ENCODE data around the gene ZNF692.

Gene ZNF692

DNA sequence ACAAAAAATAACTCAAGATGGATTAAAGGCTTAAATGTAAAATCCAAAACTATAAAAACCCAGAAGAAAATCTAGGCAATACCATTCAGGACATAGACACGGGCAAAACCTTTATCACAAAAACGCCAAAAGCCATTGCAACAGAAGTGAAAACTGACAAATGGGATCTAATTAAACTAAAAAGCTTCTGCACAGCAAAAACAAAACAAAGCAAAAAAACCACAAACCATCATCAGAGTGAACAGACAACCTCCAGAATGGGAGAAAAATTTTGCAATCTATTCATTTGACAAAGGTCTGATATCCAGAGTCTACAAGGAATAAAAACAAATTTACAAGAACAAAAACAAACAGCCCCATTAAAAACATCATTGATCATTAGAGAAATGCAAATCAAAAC is 42.7 kb upstream of the ZNF692 start:
- no peak for DNase-seq (ENCODE audit: low read depth)
- TF ChIP-seq, protein P1, sequence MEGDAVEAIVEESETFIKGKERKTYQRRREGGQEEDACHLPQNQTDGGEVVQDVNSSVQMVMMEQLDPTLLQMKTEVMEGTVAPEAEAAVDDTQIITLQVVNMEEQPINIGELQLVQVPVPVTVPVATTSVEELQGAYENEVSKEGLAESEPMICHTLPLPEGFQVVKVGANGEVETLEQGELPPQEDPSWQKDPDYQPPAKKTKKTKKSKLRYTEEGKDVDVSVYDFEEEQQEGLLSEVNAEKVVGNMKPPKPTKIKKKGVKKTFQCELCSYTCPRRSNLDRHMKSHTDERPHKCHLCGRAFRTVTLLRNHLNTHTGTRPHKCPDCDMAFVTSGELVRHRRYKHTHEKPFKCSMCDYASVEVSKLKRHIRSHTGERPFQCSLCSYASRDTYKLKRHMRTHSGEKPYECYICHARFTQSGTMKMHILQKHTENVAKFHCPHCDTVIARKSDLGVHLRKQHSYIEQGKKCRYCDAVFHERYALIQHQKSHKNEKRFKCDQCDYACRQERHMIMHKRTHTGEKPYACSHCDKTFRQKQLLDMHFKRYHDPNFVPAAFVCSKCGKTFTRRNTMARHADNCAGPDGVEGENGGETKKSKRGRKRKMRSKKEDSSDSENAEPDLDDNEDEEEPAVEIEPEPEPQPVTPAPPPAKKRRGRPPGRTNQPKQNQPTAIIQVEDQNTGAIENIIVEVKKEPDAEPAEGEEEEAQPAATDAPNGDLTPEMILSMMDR (conservative IDR thresholded peaks at IDR 0.05; ENCODE audit: low read length), result no peak
- no peak overlapping the region for H3K4me3 ChIP-seq (ENCODE audit: low read length)

DNA sequence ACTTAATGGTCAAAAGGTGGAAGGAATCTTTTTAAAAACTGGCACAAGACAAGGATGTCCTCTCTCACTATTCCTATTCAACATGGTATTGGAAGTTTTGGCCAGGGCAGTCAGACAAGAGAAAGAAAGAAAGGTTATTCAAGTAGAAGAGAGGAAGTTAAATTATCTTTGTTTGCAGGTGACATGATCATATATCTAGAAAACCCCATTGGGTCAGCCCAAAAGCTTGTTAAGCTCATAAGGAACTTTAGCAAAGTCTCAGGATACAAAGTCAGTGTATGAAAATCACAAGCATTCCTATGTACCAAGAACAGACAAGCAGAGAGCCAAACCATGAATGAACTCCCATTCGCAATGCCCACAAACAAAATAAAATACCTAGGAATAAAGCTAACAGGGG is 41.8 kb upstream of the ZNF692 start:
- TF ChIP-seq, protein P1 (conservative IDR thresholded peaks at IDR 0.05; ENCODE audit: low read length), result no peak
- DNase-seq (ENCODE audit: low read depth), result no peak
- no peak overlapping the region for H3K4me3 ChIP-seq (ENCODE audit: low read length)

DNA sequence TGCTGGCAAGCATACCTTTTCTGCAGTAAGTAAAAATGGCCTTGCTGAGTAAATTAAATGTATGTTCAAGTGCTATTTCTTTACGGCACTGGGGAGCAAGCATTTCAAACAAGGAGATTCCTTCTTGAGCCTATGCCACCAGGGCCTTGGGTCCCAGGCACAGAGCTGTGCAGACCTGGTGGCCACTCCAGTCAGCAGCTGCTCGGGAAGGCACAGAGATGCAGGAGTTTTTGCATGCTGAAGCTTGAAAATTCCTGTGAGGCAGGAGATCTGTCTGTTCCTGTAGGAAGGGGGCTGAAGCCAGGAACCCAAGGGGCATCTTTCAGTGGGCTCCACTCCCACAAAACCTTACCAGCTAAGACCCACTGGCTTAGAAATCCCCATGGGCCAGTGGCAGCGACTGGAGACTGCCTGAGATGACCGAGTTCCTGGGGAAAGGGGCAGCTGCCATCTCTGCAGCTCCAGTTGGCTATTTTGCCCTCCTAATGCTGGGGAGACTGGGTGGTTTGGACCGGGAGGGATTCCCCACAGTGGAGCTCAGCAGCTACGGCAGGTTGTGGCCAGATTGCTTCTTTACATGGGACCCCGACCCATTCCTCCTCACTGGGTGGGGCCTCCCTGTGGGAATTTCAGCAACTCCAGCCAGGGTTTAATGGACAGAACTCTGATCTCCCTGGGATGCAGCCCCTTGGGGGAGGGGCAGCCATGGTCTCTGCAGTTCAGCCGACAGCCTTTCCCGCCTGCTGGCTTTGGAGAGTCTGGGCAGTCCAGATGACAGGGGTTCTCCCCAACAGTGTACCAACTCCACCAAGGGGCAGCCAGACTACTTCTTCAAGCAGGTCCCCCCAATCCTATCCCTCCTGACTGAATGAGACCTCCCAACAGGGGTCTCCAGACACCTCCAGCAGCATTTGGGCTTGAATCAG is 38.8 kb upstream of the ZNF692 start:
- TF ChIP-seq, protein P1 (conservative IDR thresholded peaks at IDR 0.05; ENCODE audit: low read length), result no peak
- no peak overlapping the region for H3K4me3 ChIP-seq (ENCODE audit: low read length)
- no peak for DNase-seq (ENCODE audit: low read depth)

DNA sequence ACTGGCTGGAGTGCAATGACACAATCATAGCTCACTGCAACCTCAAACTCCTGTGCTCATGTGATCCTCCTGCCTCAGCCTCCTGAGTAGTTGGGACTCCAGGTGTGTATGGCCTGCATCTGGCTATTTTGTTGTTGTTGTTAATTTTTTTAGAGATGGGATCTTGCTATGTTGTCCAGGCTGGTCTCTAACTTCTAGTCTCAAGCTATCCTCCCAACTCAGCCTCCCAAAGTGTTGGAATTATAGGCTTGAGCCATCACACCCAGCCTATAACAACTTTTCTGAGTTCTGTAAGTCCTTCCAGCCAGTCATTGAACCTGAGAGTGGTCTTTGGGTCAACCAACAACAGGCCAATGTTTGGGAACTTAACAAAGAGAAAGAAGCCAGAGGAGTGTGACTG is 36.0 kb upstream of the ZNF692 start:
- DNase-seq (ENCODE audit: low read depth), result no peak
- TF ChIP-seq, protein P1 (conservative IDR thresholded peaks at IDR 0.05; ENCODE audit: low read length), result no peak
- no peak overlapping the region for H3K4me3 ChIP-seq (ENCODE audit: low read length)

DNA sequence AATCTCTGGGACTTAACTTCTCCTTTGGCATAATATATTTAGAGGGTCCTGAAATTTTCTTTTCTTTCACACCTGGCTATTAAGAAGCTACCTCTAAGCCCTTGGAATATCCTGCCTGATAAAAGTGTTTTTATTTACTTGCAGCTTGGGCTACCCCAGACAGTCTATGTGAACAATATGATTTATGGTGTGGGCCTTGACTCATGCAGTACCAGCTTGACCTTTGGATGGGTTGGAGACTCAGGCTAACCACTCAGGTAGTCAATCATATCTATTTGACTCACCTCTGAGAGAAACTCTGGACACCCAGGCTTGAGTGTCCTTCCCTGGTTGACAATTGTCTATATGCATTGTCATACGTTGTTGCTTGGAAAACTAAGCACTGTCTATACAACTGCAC is 33.7 kb upstream of the ZNF692 start:
- no peak overlapping the region for H3K4me3 ChIP-seq (ENCODE audit: low read length)
- DNase-seq (ENCODE audit: low read depth), result no peak
- TF ChIP-seq, protein P1 (conservative IDR thresholded peaks at IDR 0.05; ENCODE audit: low read length), result no peak

DNA sequence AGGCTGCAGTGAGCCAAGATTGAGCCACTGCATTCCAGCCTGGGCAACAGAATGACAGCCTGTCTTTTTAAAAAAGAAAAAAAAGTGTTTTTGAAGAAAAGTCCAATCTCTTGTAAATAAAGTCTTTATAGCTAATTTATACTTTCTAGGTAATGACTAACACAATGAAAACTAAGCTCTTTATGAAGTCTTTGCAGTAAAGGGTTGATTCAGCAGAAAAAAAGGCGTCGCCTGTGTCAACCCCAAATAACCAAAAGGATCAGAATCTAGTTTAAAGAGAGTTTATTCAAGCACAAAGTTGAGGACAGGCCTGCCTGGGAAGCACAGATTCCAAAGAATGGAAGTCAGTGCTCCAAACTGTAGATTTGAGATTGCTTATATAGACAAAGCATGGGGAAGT is 32.9 kb upstream of the ZNF692 start:
- no peak for DNase-seq (ENCODE audit: low read depth)
- no peak overlapping the region for H3K4me3 ChIP-seq (ENCODE audit: low read length)
- TF ChIP-seq, protein P1 (conservative IDR thresholded peaks at IDR 0.05; ENCODE audit: low read length), result no peak

Measured in AG10803 (cell line).